ENCODE measurements around the gene ERGIC3. TPM values are rescaled to one million over a fixed set of nuclear protein-coding genes. Genes with fewer than 3 reads are reported as not detected.

ERGIC3 gene
- total and polyA plus RNA-seq, 2 of the 13 experiments (the other 11 are each of a cell fraction or from before 2014, with no cell fraction given), result 407 to 670 TPM

DNA sequence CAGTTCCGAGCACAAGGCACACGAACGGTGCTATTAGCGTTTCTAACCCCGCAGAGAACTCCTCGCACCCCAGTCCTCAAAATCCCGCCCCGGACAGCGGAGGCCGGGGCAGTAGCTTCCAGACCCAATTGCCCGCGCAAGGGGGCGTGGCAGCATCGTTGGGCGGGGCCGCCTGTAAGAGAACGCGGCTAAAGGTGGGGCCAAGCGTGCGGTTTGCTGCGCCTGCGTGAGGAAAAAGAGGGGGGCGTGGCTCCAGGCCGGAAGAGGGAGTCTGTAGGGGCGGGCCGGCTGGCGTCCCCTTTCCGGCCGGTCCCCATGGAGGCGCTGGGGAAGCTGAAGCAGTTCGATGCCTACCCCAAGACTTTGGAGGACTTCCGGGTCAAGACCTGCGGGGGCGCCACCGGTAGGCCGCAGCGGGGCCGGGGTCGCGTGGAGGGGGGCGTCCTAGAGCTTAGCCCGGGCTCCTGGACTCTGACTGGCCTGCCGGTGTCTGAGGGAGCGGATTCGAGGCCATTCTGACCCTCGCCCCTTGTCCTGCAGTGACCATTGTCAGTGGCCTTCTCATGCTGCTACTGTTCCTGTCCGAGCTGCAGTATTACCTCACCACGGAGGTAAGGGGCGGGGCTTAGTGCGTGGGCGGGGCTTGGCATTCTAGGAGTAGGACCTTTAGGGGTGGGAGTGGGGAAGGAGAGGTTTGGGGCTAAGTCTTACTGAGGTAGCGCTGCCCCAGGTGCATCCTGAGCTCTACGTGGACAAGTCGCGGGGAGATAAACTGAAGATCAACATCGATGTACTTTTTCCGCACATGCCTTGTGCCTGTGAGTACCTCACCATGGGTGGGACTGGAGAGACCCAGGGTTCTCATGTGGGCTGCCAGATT is at the start of gene ERGIC3 (continued):
- TF ChIP-seq ZNF138 (CRISPR knock-in tag; IDR thresholded peaks at IDR 0.05; ENCODE audit: low read depth), result peak; percentile 93
- no peak for TF ChIP-seq ZFP62 (CRISPR knock-in tag; IDR thresholded peaks at IDR 0.05)
- TF ChIP-seq TEAD3 (CRISPR knock-in tag; optimal IDR thresholded peaks at IDR 0.05; ENCODE audit: borderline replicate concordance), result peak; percentile 22
- TF ChIP-seq ZZZ3 (CRISPR knock-in tag; IDR thresholded peaks at IDR 0.05; ENCODE audit: borderline replicate concordance), result peak; percentile 86; the same call in 1 of the 2 replicates
- TF ChIP-seq, protein P1, sequence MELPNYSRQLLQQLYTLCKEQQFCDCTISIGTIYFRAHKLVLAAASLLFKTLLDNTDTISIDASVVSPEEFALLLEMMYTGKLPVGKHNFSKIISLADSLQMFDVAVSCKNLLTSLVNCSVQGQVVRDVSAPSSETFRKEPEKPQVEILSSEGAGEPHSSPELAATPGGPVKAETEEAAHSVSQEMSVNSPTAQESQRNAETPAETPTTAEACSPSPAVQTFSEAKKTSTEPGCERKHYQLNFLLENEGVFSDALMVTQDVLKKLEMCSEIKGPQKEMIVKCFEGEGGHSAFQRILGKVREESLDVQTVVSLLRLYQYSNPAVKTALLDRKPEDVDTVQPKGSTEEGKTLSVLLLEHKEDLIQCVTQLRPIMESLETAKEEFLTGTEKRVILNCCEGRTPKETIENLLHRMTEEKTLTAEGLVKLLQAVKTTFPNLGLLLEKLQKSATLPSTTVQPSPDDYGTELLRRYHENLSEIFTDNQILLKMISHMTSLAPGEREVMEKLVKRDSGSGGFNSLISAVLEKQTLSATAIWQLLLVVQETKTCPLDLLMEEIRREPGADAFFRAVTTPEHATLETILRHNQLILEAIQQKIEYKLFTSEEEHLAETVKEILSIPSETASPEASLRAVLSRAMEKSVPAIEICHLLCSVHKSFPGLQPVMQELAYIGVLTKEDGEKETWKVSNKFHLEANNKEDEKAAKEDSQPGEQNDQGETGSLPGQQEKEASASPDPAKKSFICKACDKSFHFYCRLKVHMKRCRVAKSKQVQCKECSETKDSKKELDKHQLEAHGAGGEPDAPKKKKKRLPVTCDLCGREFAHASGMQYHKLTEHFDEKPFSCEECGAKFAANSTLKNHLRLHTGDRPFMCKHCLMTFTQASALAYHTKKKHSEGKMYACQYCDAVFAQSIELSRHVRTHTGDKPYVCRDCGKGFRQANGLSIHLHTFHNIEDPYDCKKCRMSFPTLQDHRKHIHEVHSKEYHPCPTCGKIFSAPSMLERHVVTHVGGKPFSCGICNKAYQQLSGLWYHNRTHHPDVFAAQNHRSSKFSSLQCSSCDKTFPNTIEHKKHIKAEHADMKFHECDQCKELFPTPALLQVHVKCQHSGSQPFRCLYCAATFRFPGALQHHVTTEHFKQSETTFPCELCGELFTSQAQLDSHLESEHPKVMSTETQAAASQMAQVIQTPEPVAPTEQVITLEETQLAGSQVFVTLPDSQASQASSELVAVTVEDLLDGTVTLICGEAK (IDR thresholded peaks at IDR 0.05), result peak; percentile 62
- TF ChIP-seq, protein P1 (CRISPR knock-in tag; IDR thresholded peaks at IDR 0.05), result peak; percentile 79; the same call in 1 of the 2 replicates
- TF ChIP-seq, protein P2, sequence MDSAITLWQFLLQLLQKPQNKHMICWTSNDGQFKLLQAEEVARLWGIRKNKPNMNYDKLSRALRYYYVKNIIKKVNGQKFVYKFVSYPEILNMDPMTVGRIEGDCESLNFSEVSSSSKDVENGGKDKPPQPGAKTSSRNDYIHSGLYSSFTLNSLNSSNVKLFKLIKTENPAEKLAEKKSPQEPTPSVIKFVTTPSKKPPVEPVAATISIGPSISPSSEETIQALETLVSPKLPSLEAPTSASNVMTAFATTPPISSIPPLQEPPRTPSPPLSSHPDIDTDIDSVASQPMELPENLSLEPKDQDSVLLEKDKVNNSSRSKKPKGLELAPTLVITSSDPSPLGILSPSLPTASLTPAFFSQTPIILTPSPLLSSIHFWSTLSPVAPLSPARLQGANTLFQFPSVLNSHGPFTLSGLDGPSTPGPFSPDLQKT (CRISPR knock-in tag; IDR thresholded peaks at IDR 0.05; ENCODE audit: borderline replicate concordance), result peak; percentile 65; the same call in 1 of the 2 replicates
- TF ChIP-seq, protein P3, sequence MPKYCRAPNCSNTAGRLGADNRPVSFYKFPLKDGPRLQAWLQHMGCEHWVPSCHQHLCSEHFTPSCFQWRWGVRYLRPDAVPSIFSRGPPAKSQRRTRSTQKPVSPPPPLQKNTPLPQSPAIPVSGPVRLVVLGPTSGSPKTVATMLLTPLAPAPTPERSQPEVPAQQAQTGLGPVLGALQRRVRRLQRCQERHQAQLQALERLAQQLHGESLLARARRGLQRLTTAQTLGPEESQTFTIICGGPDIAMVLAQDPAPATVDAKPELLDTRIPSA (CRISPR knock-in tag; IDR thresholded peaks at IDR 0.05; ENCODE audit: borderline replicate concordance), result no peak
- no peak for TF ChIP-seq ZNF616 (CRISPR knock-in tag; IDR thresholded peaks at IDR 0.05; ENCODE audit: low read depth)
- peak; percentile 45; the same call in 1 of the 2 replicates for TF ChIP-seq ZMAT3 (CRISPR knock-in tag; conservative IDR thresholded peaks at IDR 0.05)
- TF ChIP-seq, protein P4, sequence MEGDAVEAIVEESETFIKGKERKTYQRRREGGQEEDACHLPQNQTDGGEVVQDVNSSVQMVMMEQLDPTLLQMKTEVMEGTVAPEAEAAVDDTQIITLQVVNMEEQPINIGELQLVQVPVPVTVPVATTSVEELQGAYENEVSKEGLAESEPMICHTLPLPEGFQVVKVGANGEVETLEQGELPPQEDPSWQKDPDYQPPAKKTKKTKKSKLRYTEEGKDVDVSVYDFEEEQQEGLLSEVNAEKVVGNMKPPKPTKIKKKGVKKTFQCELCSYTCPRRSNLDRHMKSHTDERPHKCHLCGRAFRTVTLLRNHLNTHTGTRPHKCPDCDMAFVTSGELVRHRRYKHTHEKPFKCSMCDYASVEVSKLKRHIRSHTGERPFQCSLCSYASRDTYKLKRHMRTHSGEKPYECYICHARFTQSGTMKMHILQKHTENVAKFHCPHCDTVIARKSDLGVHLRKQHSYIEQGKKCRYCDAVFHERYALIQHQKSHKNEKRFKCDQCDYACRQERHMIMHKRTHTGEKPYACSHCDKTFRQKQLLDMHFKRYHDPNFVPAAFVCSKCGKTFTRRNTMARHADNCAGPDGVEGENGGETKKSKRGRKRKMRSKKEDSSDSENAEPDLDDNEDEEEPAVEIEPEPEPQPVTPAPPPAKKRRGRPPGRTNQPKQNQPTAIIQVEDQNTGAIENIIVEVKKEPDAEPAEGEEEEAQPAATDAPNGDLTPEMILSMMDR (CRISPR knock-in tag; IDR thresholded peaks at IDR 0.05), result peak; percentile 43; the same call in 1 of the 2 replicates
- peak; percentile 15; the same call in 1 of the 2 replicates for TF ChIP-seq TEAD2 (CRISPR knock-in tag; IDR thresholded peaks at IDR 0.05)
- TF ChIP-seq, protein P5, sequence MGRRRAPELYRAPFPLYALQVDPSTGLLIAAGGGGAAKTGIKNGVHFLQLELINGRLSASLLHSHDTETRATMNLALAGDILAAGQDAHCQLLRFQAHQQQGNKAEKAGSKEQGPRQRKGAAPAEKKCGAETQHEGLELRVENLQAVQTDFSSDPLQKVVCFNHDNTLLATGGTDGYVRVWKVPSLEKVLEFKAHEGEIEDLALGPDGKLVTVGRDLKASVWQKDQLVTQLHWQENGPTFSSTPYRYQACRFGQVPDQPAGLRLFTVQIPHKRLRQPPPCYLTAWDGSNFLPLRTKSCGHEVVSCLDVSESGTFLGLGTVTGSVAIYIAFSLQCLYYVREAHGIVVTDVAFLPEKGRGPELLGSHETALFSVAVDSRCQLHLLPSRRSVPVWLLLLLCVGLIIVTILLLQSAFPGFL (CRISPR knock-in tag; IDR thresholded peaks at IDR 0.05), result no peak
- TF ChIP-seq ATF7-NPFF (CRISPR knock-in tag; IDR thresholded peaks at IDR 0.05; ENCODE audit: low read depth), result peak; percentile 87; the same call in 1 of the 2 replicates
